Panc1 (cell line): ENCODE measurements around the gene PTPRR.

ENCODE experiments used
- POLR2AphosphoS5 ChIP-seq: IDR thresholded peaks from 2 replicates; pipeline ENCODE4 v1.6.1; 2012; ENCODE audit warnings: mild to moderate bottlenecking, low read depth, low read length, moderate library complexity
- REST ChIP-seq, 2 experiments: IDR thresholded peaks; 2 replicates each; pipeline ENCODE4 v1.6.1; 2011 to 2012; ENCODE audit warnings: low read depth in 2 of 2, control low read depth in 1 of 2, low read length in 1 of 2, mild to moderate bottlenecking in 1 of 2, moderate library complexity in 1 of 2; ENCODE audit not compliant: insufficient read depth in 1 of 2
- SIN3A ChIP-seq: IDR thresholded peaks from 2 replicates; pipeline ENCODE4 v1.6.1; 2012; ENCODE audit warnings: low read depth, mild to moderate bottlenecking, low read length, moderate library complexity, borderline replicate concordance; ENCODE audit not compliant: insufficient read depth
- TF ChIP-seq, protein P1 (sequence below): fragments of 450-650 bp; IDR thresholded peaks from 2 replicates; pipeline ENCODE4 v1.5.1; 2017; ENCODE audit warnings: mild to moderate bottlenecking

DNA sequence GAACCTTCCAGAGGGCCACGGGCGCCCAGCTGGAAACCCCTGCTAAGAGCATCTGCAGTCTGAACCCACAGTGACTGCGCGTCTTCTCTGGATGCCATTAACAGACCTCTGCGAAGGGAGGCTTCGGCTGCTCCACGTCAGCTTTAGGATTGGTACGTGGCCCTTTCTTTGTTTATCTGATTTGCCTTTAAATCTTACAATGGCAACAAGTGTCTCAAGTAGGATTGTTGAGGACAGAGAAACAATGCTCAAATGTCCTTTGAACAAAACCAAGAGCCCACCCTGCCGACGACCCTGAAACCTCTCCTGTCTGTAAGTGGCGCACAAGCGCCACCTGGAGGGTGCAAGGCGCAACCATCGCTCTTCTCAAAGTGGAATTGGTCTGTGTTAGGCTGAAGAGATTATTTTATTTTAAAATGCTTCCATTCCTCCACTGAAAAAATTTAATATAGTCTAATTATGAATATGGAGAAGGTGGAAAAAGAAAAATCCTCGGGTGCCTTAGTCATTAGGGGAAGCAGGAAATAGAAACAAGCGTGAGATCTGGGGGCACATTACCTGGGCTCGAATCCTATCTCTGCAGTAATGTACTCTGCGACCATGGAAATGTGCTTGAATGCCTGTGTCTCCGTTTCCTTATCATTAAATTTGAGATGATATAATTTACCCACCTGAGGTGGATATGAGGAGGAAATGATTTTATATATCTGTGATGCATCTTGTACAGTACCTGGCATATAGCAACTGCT, 200.7 kb downstream of the PTPRR start:
- TF ChIP-seq, protein P1, sequence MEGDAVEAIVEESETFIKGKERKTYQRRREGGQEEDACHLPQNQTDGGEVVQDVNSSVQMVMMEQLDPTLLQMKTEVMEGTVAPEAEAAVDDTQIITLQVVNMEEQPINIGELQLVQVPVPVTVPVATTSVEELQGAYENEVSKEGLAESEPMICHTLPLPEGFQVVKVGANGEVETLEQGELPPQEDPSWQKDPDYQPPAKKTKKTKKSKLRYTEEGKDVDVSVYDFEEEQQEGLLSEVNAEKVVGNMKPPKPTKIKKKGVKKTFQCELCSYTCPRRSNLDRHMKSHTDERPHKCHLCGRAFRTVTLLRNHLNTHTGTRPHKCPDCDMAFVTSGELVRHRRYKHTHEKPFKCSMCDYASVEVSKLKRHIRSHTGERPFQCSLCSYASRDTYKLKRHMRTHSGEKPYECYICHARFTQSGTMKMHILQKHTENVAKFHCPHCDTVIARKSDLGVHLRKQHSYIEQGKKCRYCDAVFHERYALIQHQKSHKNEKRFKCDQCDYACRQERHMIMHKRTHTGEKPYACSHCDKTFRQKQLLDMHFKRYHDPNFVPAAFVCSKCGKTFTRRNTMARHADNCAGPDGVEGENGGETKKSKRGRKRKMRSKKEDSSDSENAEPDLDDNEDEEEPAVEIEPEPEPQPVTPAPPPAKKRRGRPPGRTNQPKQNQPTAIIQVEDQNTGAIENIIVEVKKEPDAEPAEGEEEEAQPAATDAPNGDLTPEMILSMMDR: peak; percentile 91
- TF ChIP-seq POLR2AphosphoS5 (no peak), SIN3A (no peak), REST (IDR thresholded peaks at IDR 0.05; ENCODE audit: insufficient read depth in 1 of 2, low read depth in 2 of 2, low read length in 1 of 2) (no peak)
